Neural crest cell (in vitro differentiated cells): Measurements from ENCODE around the gene FCAMR. TPM values are rescaled to one million over a fixed set of nuclear protein-coding genes. Genes with fewer than 3 reads are reported as not detected.

ENCODE experiments used
- DNase-seq: peaks from one replicate; pipeline ENCODE4 v3.0.0; 2021; ENCODE audit warnings: low read depth, mixed read lengths, low spot score
- H3K27ac Mint-ChIP-seq: one replicate; pipeline ENCODE4 v1.8.0; 2021; ENCODE audit warnings: mild to moderate bottlenecking, mixed read lengths; ENCODE audit not compliant: unreplicated experiment
- H3K27me3 Mint-ChIP-seq: 2 replicates; pipeline ENCODE4 v1.8.0; 2021; ENCODE audit warnings: low read depth, mild to moderate bottlenecking, mixed read lengths
- H3K36me3 Mint-ChIP-seq: 2 replicates; pipeline ENCODE4 v1.8.0; 2021; ENCODE audit warnings: low read depth, mild to moderate bottlenecking, mixed read lengths
- H3K4me1 Mint-ChIP-seq: 2 replicates; pipeline ENCODE4 v1.8.0; 2021; ENCODE audit warnings: mixed read lengths
- H3K4me3 Mint-ChIP-seq: one replicate; pipeline ENCODE4 v1.8.0; 2021; ENCODE audit warnings: mild to moderate bottlenecking, mixed read lengths
- H3K9me3 Mint-ChIP-seq: 2 replicates; pipeline ENCODE4 v1.8.0; 2021; ENCODE audit warnings: mixed read lengths
- total RNA-seq: library from RNA; stranded (reverse); gene quantifications from 2 replicates; pipeline ENCODE4 v1.2.1, GENCODE V29; 2021
- TF ChIP-seq, protein P1 (sequence below): fragments of 200-600 bp; sonication (generic); conservative IDR thresholded peaks from 2 replicates; pipeline ENCODE4 v1.5.0; 2021; ENCODE audit warnings: antibody characterized with exemption, mild to moderate bottlenecking

Gene FCAMR
- total RNA-seq, 1 donor from 2014 or later: not detected

DNA sequence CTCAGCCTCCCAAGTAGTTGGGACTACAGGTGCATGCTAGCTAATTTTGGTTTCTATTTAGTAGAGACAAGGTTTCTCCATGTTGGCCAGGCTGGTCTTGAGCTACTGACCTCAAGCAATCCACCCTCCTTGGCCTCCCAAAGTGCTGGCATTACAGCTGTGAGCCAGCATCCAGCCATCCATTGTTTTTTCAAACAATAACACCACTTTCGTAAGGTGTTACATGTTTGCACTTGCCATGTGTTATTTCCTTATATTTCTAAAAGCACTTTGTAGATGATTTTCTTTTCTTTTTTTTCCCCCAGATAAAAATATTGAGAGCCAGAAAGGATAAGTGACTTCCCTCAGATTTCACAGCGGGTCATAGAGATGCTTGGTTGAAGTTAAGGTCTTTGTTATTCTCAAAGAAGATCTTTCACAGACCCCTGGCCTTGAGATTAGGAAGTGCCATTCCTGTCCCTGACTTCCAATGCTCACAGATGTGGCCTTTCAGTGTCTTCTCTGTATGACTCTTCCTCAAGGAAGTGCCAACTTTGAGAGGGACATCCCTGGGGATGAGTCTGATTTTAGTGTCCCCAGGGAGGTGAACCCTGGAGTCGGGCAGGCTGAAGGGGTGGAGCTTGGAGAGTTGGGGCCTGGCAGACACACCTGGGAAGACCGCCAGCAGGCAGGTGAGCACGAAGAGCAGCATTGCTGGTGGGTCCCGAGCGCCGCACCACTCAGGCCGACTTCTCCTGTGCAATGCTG is 30.2 kb downstream of the FCAMR start:
- Mint-ChIP-seq H3K9me3 (no peaks in the 10 kb centered on the region), H3K4me1 (no peaks in the 10 kb centered on the region), H3K36me3 (no peaks in the 10 kb centered on the region), H3K27me3 (peaks cover 15% of the 10 kb centered on the region), H3K27ac (no peak overlapping the region), H3K4me3 (no peak overlapping the region)
- TF ChIP-seq, protein P1, sequence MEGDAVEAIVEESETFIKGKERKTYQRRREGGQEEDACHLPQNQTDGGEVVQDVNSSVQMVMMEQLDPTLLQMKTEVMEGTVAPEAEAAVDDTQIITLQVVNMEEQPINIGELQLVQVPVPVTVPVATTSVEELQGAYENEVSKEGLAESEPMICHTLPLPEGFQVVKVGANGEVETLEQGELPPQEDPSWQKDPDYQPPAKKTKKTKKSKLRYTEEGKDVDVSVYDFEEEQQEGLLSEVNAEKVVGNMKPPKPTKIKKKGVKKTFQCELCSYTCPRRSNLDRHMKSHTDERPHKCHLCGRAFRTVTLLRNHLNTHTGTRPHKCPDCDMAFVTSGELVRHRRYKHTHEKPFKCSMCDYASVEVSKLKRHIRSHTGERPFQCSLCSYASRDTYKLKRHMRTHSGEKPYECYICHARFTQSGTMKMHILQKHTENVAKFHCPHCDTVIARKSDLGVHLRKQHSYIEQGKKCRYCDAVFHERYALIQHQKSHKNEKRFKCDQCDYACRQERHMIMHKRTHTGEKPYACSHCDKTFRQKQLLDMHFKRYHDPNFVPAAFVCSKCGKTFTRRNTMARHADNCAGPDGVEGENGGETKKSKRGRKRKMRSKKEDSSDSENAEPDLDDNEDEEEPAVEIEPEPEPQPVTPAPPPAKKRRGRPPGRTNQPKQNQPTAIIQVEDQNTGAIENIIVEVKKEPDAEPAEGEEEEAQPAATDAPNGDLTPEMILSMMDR: no peak
- no peak for DNase-seq

DNA sequence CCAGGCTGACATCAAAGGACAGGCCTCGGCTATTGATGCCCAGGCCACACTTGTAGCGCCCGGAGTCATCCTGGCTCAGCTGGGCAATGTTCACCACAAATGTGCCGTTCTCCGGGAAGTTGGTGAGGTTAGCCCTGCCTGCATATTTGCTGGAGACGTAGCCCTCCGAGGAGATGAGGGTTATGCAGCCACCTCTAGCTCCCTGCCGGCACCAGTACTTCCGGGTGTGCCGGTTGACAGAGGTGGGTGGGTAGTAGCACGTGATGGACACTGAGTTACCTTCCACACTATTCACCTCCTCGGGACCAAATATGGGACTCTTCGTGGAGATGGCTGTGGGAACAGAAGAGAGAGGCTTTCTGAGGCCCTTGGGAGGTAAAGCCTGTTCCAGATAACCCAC is 31.1 kb downstream of the FCAMR start:
- Mint-ChIP-seq H3K27ac (no peak overlapping the region), H3K27me3 (peaks cover 10% of the 10 kb centered on the region)
- TF ChIP-seq, protein P1: no peak

DNA sequence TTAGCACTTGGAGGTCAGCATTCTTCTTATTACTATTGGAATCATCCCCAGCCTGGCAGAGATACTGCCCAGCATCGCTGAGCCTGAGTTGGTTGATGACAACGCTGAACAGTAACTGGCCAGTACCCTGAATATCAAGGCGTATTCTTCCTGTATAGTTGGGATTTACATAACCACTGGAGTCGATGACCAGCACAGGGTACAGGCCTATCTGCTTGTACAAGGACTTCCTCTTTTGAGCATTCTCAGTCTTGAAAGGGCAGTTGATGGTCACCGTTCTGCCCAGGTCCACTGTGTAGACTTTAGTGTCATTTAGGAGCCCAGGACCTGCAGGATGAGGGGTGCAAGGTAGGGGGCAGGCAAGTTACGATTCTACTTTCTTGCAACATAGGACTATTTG is 32.8 kb downstream of the FCAMR start:
- H3K36me3 Mint-ChIP-seq: no peaks in the 10 kb centered on the region
- no peak overlapping the region for H3K4me3 Mint-ChIP-seq
- H3K9me3 Mint-ChIP-seq: no peaks in the 10 kb centered on the region
- no peaks in the 10 kb centered on the region for H3K27me3 Mint-ChIP-seq
- no peak for DNase-seq
- H3K27ac Mint-ChIP-seq: no peak overlapping the region
- TF ChIP-seq, protein P1: no peak
- H3K4me1 Mint-ChIP-seq: no peaks in the 10 kb centered on the region

More for the DNA sequence above, 31.1 kb downstream of the FCAMR start:
- Mint-ChIP-seq H3K9me3 (no peaks in the 10 kb centered on the region), H3K36me3 (no peaks in the 10 kb centered on the region), H3K4me3 (no peak overlapping the region), H3K4me1 (no peaks in the 10 kb centered on the region)
- no peak for DNase-seq

DNA sequence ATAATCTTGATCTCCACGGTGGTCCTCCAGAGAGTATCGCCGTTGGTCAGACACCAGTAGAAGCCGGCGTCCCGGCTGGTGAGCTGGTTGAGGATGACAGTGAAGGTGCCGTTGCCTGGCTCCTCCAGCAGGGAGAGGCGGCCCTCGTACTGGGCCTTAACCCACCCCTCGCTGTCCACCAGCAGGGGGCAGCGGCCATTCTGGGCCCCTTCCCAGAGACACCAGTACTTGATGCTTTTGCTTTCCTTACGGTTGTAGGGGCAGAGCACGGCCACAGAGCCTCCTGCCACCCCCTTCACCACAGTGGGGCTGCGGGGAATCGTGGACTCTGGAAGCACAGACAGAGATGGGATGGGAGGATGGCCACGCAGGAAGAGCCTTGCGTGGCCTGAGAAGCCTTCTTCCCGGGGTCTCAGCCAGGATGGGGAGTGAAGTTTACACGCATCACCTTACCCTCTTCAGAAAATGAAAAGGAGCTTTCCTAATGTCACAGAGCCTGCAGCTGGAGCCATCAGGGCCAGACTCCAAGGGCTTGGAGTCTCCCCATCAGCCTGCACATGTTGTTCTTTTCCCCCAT is 34.7 kb downstream of the FCAMR start:
- Mint-ChIP-seq H3K9me3 (no peaks in the 10 kb centered on the region), H3K27me3 (no peaks in the 10 kb centered on the region), H3K4me1 (no peaks in the 10 kb centered on the region), H3K36me3 (no peaks in the 10 kb centered on the region), H3K4me3 (no peak overlapping the region), H3K27ac (no peak overlapping the region)
- TF ChIP-seq, protein P1: peak; percentile 65
- peak; percentile 37 for DNase-seq

DNA sequence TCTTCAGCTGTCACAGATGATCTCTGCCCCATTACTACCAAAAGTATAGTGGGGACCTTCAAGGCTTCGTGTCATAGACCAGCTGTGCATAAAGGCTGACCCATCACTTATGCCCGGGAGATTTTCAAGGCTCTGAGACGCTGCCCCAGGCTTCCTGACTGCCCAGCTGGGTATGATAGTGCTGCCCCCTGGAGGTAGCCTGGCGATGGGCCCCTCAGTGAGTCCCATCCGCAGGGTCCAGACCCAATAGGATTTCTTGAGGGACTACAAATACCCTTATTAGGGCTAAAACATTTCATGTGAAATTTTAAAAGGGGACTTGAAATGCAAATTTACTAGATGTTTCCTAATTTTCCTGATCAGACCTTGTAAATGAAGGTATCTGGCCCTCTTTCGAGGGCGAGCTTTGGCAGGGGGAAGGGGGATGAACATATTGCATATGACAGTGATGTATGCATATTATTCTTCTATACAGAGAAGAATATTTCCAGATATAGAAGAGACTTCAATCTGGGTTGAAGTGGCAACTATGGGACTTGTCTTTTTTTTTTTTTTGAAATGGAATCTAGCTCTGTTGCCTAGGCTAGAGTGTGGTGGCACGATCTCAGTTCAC is 36.8 kb downstream of the FCAMR start:
- TF ChIP-seq, protein P1: peak; percentile 57
- Mint-ChIP-seq H3K27me3 (no peaks in the 10 kb centered on the region), H3K36me3 (no peaks in the 10 kb centered on the region), H3K27ac (peak overlapping the region; percentile 71), H3K4me1 (peaks cover 3% of the 10 kb centered on the region), H3K9me3 (no peaks in the 10 kb centered on the region), H3K4me3 (no peak overlapping the region)
- no peak for DNase-seq
